Sigmoid colon (tissue), 3 donors: ENCODE measurements around the gene PEA15.

ENCODE experiments used
- POLR2A ChIP-seq, 2 donors: fragments of 450-650 bp; IDR thresholded peaks; one replicate each; pipeline ENCODE4 v1.6.1; 2016; ENCODE audit warnings: antibody characterized with exemption in 2 of 2, mild to moderate bottlenecking in 2 of 2, moderate library complexity in 2 of 2
- TF ChIP-seq, protein P1 (sequence below), 4 experiments: fragments of 450-650 bp in 3 of 4; fragments of 200-600 bp in 1 of 4; IDR thresholded peaks; one replicate each; pipeline ENCODE4 v1.5.1; 2016 to 2019; ENCODE audit warnings: antibody characterized with exemption in 4 of 4, mild to moderate bottlenecking in 3 of 4, moderate library complexity in 2 of 4

DNA sequence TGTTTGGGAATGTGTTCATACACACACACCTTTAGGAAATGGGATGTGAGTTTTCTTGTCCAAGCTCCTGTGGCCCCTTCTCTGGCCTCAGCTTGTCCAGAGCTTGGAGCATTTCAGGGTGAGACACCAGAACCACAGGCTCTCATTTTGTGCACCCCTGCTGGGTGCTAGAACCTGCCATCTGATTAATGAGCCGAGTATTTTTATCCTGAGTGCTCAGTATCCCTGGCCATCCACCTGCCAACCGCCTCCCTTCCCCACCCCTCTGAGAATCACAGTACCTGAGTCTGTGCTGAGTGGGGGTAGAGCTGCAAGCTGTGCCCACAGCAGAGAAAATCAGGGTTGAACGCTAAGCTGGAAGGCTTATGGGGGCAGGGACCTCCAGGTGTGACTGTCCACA lies 13.4 kb upstream of the PEA15 start:
- TF ChIP-seq, protein P1, sequence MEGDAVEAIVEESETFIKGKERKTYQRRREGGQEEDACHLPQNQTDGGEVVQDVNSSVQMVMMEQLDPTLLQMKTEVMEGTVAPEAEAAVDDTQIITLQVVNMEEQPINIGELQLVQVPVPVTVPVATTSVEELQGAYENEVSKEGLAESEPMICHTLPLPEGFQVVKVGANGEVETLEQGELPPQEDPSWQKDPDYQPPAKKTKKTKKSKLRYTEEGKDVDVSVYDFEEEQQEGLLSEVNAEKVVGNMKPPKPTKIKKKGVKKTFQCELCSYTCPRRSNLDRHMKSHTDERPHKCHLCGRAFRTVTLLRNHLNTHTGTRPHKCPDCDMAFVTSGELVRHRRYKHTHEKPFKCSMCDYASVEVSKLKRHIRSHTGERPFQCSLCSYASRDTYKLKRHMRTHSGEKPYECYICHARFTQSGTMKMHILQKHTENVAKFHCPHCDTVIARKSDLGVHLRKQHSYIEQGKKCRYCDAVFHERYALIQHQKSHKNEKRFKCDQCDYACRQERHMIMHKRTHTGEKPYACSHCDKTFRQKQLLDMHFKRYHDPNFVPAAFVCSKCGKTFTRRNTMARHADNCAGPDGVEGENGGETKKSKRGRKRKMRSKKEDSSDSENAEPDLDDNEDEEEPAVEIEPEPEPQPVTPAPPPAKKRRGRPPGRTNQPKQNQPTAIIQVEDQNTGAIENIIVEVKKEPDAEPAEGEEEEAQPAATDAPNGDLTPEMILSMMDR (IDR thresholded peaks at IDR 0.05), result no peak
- no peak for TF ChIP-seq POLR2A (IDR thresholded peaks at IDR 0.05)
